IMR-90 (cell line): Measurements from ENCODE around the gene SYT11. TPM values are rescaled to one million over a fixed set of nuclear protein-coding genes. Genes with fewer than 3 reads are reported as not detected.

Source experiments
- ATAC-seq: fragments of 200-7000 bp; cut with Tn5 transposase; 2 replicates; pipeline ENCODE4 v1.9.1; 2020; ENCODE audit warnings: low read depth, mild to moderate bottlenecking, moderate library complexity
- BruUV-seq: library from RNA; stranded (reverse); fragments of 400-500 nt; replicated peaks from 2 replicates; lab custom pipeline; 2021; lab: Mats Ljungman, UMichigan
- CTCF ChIA-PET: fragments of 300-600 bp; formaldehyde crosslinking; extraction: SDS; loops from one replicate; lab custom pipeline; 2021; ENCODE audit warnings: antibody characterized with exemption; lab: Yijun Ruan, JAX
- POLR2A ChIA-PET: fragments of 300-600 bp; sonication (Branson Sonifier 250); formaldehyde crosslinking; loops from one replicate; lab custom pipeline; 2022; ENCODE audit warnings: antibody characterized with exemption; ENCODE audit not compliant: unreplicated experiment; lab: Charles Lee
- DNase-seq: peaks from one replicate; pipeline ENCODE4 v3.0.0; 2013
- H2AFZ ChIP-seq: replicated peaks from 2 replicates; pipeline ENCODE3; 2013; ENCODE audit warnings: low read length, mild to moderate bottlenecking; ENCODE audit not compliant: poor library complexity
- H2AK5ac ChIP-seq: 2 replicates; pipeline ENCODE4 v1.6.1; 2013; ENCODE audit warnings: low read depth, low read length, inconsistent platforms
- H2AK9ac ChIP-seq: replicated peaks from 2 replicates; pipeline ENCODE3; 2013; ENCODE audit warnings: mild to moderate bottlenecking, low read depth, low read length, moderate library complexity; ENCODE audit not compliant: poor library complexity
- H2BK120ac ChIP-seq: 2 replicates; pipeline ENCODE4 v1.6.1; 2013; ENCODE audit warnings: low read depth, low read length, inconsistent platforms
- H2BK15ac ChIP-seq: 3 replicates; pipeline ENCODE4 v1.6.1; 2013; ENCODE audit warnings: low read depth, low read length, inconsistent platforms
- H2BK20ac ChIP-seq: 2 replicates; pipeline ENCODE4 v1.6.1; 2013; ENCODE audit warnings: low read depth, mild to moderate bottlenecking, inconsistent platforms, low read length, moderate library complexity
- H2BK5ac ChIP-seq: 2 replicates; pipeline ENCODE4 v1.6.1; 2013; ENCODE audit warnings: mild to moderate bottlenecking, low read depth, low read length, inconsistent platforms; ENCODE audit not compliant: poor library complexity, severe bottlenecking
- H3K14ac ChIP-seq: replicated peaks from 2 replicates; pipeline ENCODE4 v1.6.1; 2013; ENCODE audit warnings: low read depth, low read length, inconsistent platforms
- H3K18ac ChIP-seq: 2 replicates; pipeline ENCODE4 v1.6.1; 2013; ENCODE audit warnings: low read depth, low read length, control low read depth
- H3K23ac ChIP-seq: 2 replicates; pipeline ENCODE4 v1.6.1; 2013; ENCODE audit warnings: low read depth, low read length, inconsistent platforms
- H3K27ac ChIP-seq: 2 replicates; pipeline ENCODE4 v1.5.1; 2013; ENCODE audit warnings: mild to moderate bottlenecking, control low read depth, low read length; ENCODE audit not compliant: insufficient read depth
- H3K27me3 ChIP-seq: 2 replicates; pipeline ENCODE4 v1.6.1; 2013; ENCODE audit warnings: low read length; ENCODE audit not compliant: control insufficient read depth, insufficient read depth
- H3K36me3 ChIP-seq: 2 replicates; pipeline ENCODE4 v1.6.1; 2013; ENCODE audit warnings: low read length, mixed read lengths; ENCODE audit not compliant: control insufficient read depth, insufficient read depth
- H3K4ac ChIP-seq: 2 replicates; pipeline ENCODE4 v1.6.1; 2013; ENCODE audit warnings: low read depth, low read length, inconsistent platforms
- H3K4me1 ChIP-seq: 2 replicates; pipeline ENCODE4 v1.6.1; 2013; ENCODE audit warnings: low read length, mixed read lengths; ENCODE audit not compliant: control insufficient read depth, insufficient read depth
- H3K4me2 ChIP-seq: 2 replicates; pipeline ENCODE4 v1.6.1; 2013; ENCODE audit warnings: low read depth, mild to moderate bottlenecking, control low read depth, low read length, moderate library complexity
- H3K4me3 ChIP-seq: 2 replicates; pipeline ENCODE4 v1.5.1; 2013; ENCODE audit warnings: low read depth, mild to moderate bottlenecking, control low read depth, low read length, moderate library complexity; ENCODE audit not compliant: insufficient read depth
- H3K56ac ChIP-seq: 2 replicates; pipeline ENCODE4 v1.6.1; 2013; ENCODE audit warnings: low read length, inconsistent platforms; ENCODE audit not compliant: insufficient read depth; ENCODE audit errors: extremely low read depth
- H3K79me1 ChIP-seq, 2 experiments: 2 replicates each; pipeline ENCODE4 v1.6.1; 2013; ENCODE audit warnings: low read length in 2 of 2, inconsistent platforms in 1 of 2, low read depth in 1 of 2
- H3K9ac ChIP-seq: 2 replicates; pipeline ENCODE4 v1.6.1; 2013; ENCODE audit warnings: low read depth, low read length, control low read depth
- H3K9me1 ChIP-seq: 2 replicates; pipeline ENCODE4 v1.6.1; 2013; ENCODE audit warnings: low read length, inconsistent platforms; ENCODE audit not compliant: insufficient read depth
- H3K9me3 ChIP-seq: 2 replicates; pipeline ENCODE4 v1.6.1; 2013; ENCODE audit warnings: low read length; ENCODE audit not compliant: control insufficient read depth, insufficient read depth
- H4K20me1 ChIP-seq: 2 replicates; pipeline ENCODE4 v1.6.1; 2013; ENCODE audit warnings: low read length, inconsistent platforms; ENCODE audit not compliant: insufficient read depth
- H4K5ac ChIP-seq: 2 replicates; pipeline ENCODE4 v1.6.1; 2013; ENCODE audit warnings: mild to moderate bottlenecking, low read depth, low read length, control low read depth
- H4K8ac ChIP-seq, 2 experiments: 2 replicates each; pipeline ENCODE4 v1.6.1; 2013; ENCODE audit warnings: low read depth in 2 of 2, low read length in 2 of 2, control low read depth in 1 of 2, inconsistent platforms in 1 of 2
- H4K91ac ChIP-seq: 2 replicates; pipeline ENCODE4 v1.6.1; 2013; ENCODE audit warnings: low read depth, low read length, inconsistent platforms; ENCODE audit not compliant: insufficient read depth
- BHLHE40 ChIP-seq: fragments of 150-350 bp; IDR thresholded peaks from 2 replicates; pipeline ENCODE4 v1.6.1; 2016; ENCODE audit warnings: mild to moderate bottlenecking, low read depth, low read length
- CEBPB ChIP-seq: IDR thresholded peaks from 2 replicates; pipeline ENCODE4 v1.6.1; 2012; ENCODE audit warnings: low read depth, low read length, improper control_type of control experiment
- CHD1 ChIP-seq: IDR thresholded peaks from 2 replicates; pipeline ENCODE4 v1.6.1; 2012; ENCODE audit warnings: low read depth, low read length, improper control_type of control experiment
- FOS ChIP-seq: fragments of 150-350 bp; IDR thresholded peaks from 2 replicates; pipeline ENCODE4 v1.6.1; 2016; ENCODE audit warnings: low read depth, low read length
- MAFK ChIP-seq: IDR thresholded peaks from 2 replicates; pipeline ENCODE4 v1.6.1; 2012; ENCODE audit warnings: low read depth, low read length, improper control_type of control experiment
- MAZ ChIP-seq: IDR thresholded peaks from 2 replicates; pipeline ENCODE4 v1.6.1; 2012; ENCODE audit warnings: low read depth, mild to moderate bottlenecking, low read length, improper control_type of control experiment, moderate library complexity, borderline replicate concordance
- MXI1 ChIP-seq: IDR thresholded peaks from 2 replicates; pipeline ENCODE4 v1.6.1; 2012; ENCODE audit warnings: low read depth, mild to moderate bottlenecking, low read length, moderate library complexity, borderline replicate concordance
- NFE2L2 ChIP-seq: fragments of 150-350 bp; IDR thresholded peaks from 2 replicates; pipeline ENCODE4 v1.6.1; 2016; ENCODE audit warnings: low read depth, mild to moderate bottlenecking, low read length
- POLR2A ChIP-seq: IDR thresholded peaks from 2 replicates; pipeline ENCODE4 v1.6.1; 2012; ENCODE audit warnings: mild to moderate bottlenecking, low read depth, low read length
- RAD21 ChIP-seq: IDR thresholded peaks from 2 replicates; pipeline ENCODE4 v1.6.1; 2012; ENCODE audit warnings: low read length, improper control_type of control experiment
- RCOR1 ChIP-seq: IDR thresholded peaks from 2 replicates; pipeline ENCODE4 v1.6.1; 2012; ENCODE audit warnings: mild to moderate bottlenecking, low read length, improper control_type of control experiment; ENCODE audit not compliant: insufficient replicate concordance
- RFX5 ChIP-seq: IDR thresholded peaks from 2 replicates; pipeline ENCODE4 v1.8.0; 2012; ENCODE audit warnings: low read depth, mild to moderate bottlenecking, low read length, moderate library complexity
- SMC3 ChIP-seq: fragments of 150-350 bp; IDR thresholded peaks from 2 replicates; pipeline ENCODE4 v1.6.1; 2016; ENCODE audit warnings: low read depth, mild to moderate bottlenecking, antibody characterized with exemption, low read length, moderate library complexity
- WGBS, 2 experiments: methylation state at CpG; one replicate each; pipeline versions ENCODE4 v1.1.5 to v1.1.7; 2013; ENCODE audit warnings: missing lambda C conversion rate in 2 of 2; ENCODE audit not compliant: insufficient read length in 1 of 2; ENCODE audit errors: extremely low coverage in 2 of 2; 5-methylcytosine and 5-hydroxymethylcytosine counted together
- dilution Hi-C: fragments of 300-500 bp; cut with HindIII; formaldehyde crosslinking; loops from one replicate; pipeline ENCODE4 v1.14.3; 2018; ENCODE audit warnings: low sequenced_read_pairs; ENCODE audit not compliant: unreplicated experiment
- in situ Hi-C: fragments of 300-500 bp; cut with MboI; formaldehyde crosslinking; loops from 3 replicates; pipeline ENCODE4 v1.14.3; 2019; ENCODE audit warnings: low sequenced_read_pairs, inconsistent platforms, mixed read lengths
- intact Hi-C: fragments of 100-400 bp; cut with micrococcal nuclease; formaldehyde crosslinking; loops from 2 replicates; pipeline ENCODE4 v1.10.0; 2022
- polyA plus RNA-seq, 3 experiments: library from polyadenylated mRNA; depleted of rRNA; stranded (reverse); fragments of >200 nt; gene quantifications; 2 replicates each; pipeline ENCODE4 v1.2.3, GENCODE V29; 2012; ENCODE audit warnings: low replicate concordance in 1 of 3
- total RNA-seq: library from RNA; depleted of rRNA; stranded (reverse); fragments of >200 nt; gene quantifications from 2 replicates; pipeline ENCODE4 v1.2.3, GENCODE V29; 2012
- TF ChIP-seq, protein P1 (sequence below): conservative IDR thresholded peaks from 2 replicates; pipeline ENCODE4 v1.5.1; 2012; ENCODE audit warnings: mild to moderate bottlenecking, low read depth, low read length, improper control_type of control experiment
- TF ChIP-seq, protein P2 (sequence below): fragments of 150-350 bp; IDR thresholded peaks from 2 replicates; pipeline ENCODE4 v1.6.1; 2016; ENCODE audit warnings: low read depth, mild to moderate bottlenecking, low read length, moderate library complexity, borderline replicate concordance
- TF ChIP-seq, protein P3 (sequence below): fragments of 150-350 bp; IDR thresholded peaks from 2 replicates; pipeline ENCODE4 v1.6.1; 2017; ENCODE audit warnings: mild to moderate bottlenecking, antibody characterized with exemption, low read length, low read depth

The SYT11 gene
- total and polyA plus RNA-seq, 2 of the 4 experiments (the other 2 are of a cell fraction), result 22.9 to 43.7 TPM

DNA sequence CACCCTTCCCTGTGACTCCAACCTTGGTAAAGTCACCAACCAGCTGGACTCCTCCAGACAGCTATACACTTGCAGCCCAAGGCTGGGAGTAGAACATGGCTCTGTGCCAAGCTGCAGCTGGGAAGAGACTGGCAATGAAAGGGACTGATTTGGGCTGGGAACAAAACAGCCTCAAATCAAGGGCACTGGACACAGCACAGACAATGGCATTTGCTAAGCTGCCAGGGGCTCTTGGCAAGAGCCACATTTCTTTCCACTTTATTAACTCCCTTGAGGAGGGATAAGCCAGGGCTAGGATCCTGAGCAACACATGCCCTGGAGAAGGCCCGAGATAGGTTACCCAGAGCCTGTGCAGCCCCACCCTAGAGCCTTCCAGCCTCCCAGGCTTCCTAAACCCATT lies 12.0 kb downstream of the SYT11 start:
- H3K14ac ChIP-seq, result no peak overlapping the region
- H3K4me2 ChIP-seq, result no peak overlapping the region
- H2AK9ac ChIP-seq, result peak overlapping the region; percentile 44
- H3K4me3 ChIP-seq, result no peak overlapping the region
- no peaks in the 10 kb centered on the region for H3K9me3 ChIP-seq
- H3K9ac ChIP-seq, result no peak overlapping the region
- no peak overlapping the region for H2BK120ac ChIP-seq
- ATAC-seq (peak; percentile 63), DNase-seq (peak; percentile 31)
- WGBS, 2 experiments, result no CpG with 5 or more reads among the region's 1 CpG
- in situ Hi-C loops (no loop called here), intact Hi-C loops (no loop called here), dilution Hi-C loops (no loop called here)
- H3K9me1 ChIP-seq, result 0 out of 2 replicates have a peak, but pooled peaks cover 3% of the 10 kb centered on the region
- H4K20me1 ChIP-seq, result no peaks in the 10 kb centered on the region; the same call in 1 of the 2 replicates
- no peaks in the 10 kb centered on the region for H3K27me3 ChIP-seq
- H4K5ac ChIP-seq, result no peak overlapping the region
- H3K36me3 ChIP-seq, result peaks cover 21% of the 10 kb centered on the region
- H2BK20ac ChIP-seq, result no peak overlapping the region
- H3K4ac ChIP-seq, result no peak overlapping the region
- H3K4me1 ChIP-seq, result peaks cover 4% of the 10 kb centered on the region; the same call in 1 of the 2 replicates
- H4K8ac ChIP-seq, result no peak overlapping the region
- no peak overlapping the region for H3K23ac ChIP-seq
- no peak overlapping the region for H2AK5ac ChIP-seq
- no peak overlapping the region for H3K27ac ChIP-seq
- no peak overlapping the region for H3K56ac ChIP-seq
- ChIA-PET POLR2A (no interaction called here), CTCF (interaction anchor here (1.0 kb wide), 1 partner anchor 18 kb away, joined by 3 read pairs; no protein-coding TSS in a partner anchor)
- H3K18ac ChIP-seq, result no peak overlapping the region
- no peak overlapping the region for H2BK5ac ChIP-seq
- H2BK15ac ChIP-seq, result no peak overlapping the region
- H2AFZ ChIP-seq, result no peak overlapping the region
- H4K91ac ChIP-seq, result no peak overlapping the region
- no TSS peak for BruUV-seq
- peaks cover 20 to 40% of the 10 kb centered on the region in 2 experiments for H3K79me1 ChIP-seq
- TF ChIP-seq, protein P1, sequence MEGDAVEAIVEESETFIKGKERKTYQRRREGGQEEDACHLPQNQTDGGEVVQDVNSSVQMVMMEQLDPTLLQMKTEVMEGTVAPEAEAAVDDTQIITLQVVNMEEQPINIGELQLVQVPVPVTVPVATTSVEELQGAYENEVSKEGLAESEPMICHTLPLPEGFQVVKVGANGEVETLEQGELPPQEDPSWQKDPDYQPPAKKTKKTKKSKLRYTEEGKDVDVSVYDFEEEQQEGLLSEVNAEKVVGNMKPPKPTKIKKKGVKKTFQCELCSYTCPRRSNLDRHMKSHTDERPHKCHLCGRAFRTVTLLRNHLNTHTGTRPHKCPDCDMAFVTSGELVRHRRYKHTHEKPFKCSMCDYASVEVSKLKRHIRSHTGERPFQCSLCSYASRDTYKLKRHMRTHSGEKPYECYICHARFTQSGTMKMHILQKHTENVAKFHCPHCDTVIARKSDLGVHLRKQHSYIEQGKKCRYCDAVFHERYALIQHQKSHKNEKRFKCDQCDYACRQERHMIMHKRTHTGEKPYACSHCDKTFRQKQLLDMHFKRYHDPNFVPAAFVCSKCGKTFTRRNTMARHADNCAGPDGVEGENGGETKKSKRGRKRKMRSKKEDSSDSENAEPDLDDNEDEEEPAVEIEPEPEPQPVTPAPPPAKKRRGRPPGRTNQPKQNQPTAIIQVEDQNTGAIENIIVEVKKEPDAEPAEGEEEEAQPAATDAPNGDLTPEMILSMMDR, result no peak
- TF ChIP-seq RCOR1 (no peak), SMC3 (no peak), POLR2A (no peak), MAZ (no peak), NFE2L2 (no peak), FOS (no peak), BHLHE40 (no peak), CHD1 (no peak), MXI1 (no peak), RFX5 (no peak), RAD21 (no peak), CEBPB (no peak), MAFK (no peak)
- TF ChIP-seq, protein P2, sequence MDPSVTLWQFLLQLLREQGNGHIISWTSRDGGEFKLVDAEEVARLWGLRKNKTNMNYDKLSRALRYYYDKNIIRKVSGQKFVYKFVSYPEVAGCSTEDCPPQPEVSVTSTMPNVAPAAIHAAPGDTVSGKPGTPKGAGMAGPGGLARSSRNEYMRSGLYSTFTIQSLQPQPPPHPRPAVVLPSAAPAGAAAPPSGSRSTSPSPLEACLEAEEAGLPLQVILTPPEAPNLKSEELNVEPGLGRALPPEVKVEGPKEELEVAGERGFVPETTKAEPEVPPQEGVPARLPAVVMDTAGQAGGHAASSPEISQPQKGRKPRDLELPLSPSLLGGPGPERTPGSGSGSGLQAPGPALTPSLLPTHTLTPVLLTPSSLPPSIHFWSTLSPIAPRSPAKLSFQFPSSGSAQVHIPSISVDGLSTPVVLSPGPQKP, result no peak
- TF ChIP-seq, protein P3, sequence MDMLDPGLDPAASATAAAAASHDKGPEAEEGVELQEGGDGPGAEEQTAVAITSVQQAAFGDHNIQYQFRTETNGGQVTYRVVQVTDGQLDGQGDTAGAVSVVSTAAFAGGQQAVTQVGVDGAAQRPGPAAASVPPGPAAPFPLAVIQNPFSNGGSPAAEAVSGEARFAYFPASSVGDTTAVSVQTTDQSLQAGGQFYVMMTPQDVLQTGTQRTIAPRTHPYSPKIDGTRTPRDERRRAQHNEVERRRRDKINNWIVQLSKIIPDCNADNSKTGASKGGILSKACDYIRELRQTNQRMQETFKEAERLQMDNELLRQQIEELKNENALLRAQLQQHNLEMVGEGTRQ, result no peak
